ENCODE measurements around the gene HOXC4. TPM values are rescaled to one million over a fixed set of nuclear protein-coding genes. Genes with fewer than 3 reads are reported as not detected.
"Not testable (repeated sequence)": the region's sequence is repeated elsewhere in the genome, so short reads cannot be mapped to it uniquely, and the experiment has no call there.

Gene HOXC4
- total RNA-seq, 1 donor from 2014 or later, result 0.89 TPM

GRCh38 chr12:54089465-54089864 is 35.8 kb downstream of the HOXC4 start:
- not testable (repeated sequence) for DNase-seq (ENCODE audit: low spot score)

- DNase-seq (ENCODE audit: low spot score), result not testable (repeated sequence)
Measured at GRCh38 chr12:54090312-54090711, 36.7 kb downstream of the HOXC4 start.

- not testable (repeated sequence) for DNase-seq (ENCODE audit: low spot score)
Measured at GRCh38 chr12:54092943-54093342, 39.3 kb downstream of the HOXC4 start.

- DNase-seq (ENCODE audit: low spot score), result not testable (repeated sequence)
Measured at GRCh38 chr12:54095928-54096327, 42.3 kb downstream of the HOXC4 start.

- DNase-seq (ENCODE audit: low spot score), result not testable (repeated sequence)
Measured at GRCh38 chr12:54098644-54099043, 45.0 kb downstream of the HOXC4 start.

GRCh38 chr12:54100588-54100987 is 47.0 kb downstream of the HOXC4 start:
- not testable (repeated sequence) for DNase-seq (ENCODE audit: low spot score)

- DNase-seq (ENCODE audit: low spot score), result not testable (repeated sequence)
Measured at GRCh38 chr12:54102223-54102622, 48.6 kb downstream of the HOXC4 start.

- DNase-seq (ENCODE audit: low spot score), result not testable (repeated sequence)
Measured at GRCh38 chr12:54103827-54104226, 50.2 kb downstream of the HOXC4 start.

Other genes with a start within 250 kb of the HOXC4 start
- not detected for gene HOXC13, start 115.0 kb upstream of the HOXC4 start, total RNA-seq
- not detected for gene HOXC12, start 98.9 kb upstream of the HOXC4 start, total RNA-seq
- not detected for gene HOXC11, start 80.7 kb upstream of the HOXC4 start, total RNA-seq
- gene HOTAIR, start 78.9 kb upstream of the HOXC4 start, total RNA-seq, result not detected
- not detected for gene HOXC10, start 68.7 kb upstream of the HOXC4 start, total RNA-seq
- not detected for gene HOXC9, start 53.7 kb upstream of the HOXC4 start, total RNA-seq
- gene HOXC8, start 44.9 kb upstream of the HOXC4 start, total RNA-seq, result not detected
- gene HOXC6, start 25.4 kb upstream of the HOXC4 start, total RNA-seq, result 0.26 TPM
- not detected for gene HOXC5, start 20.8 kb upstream of the HOXC4 start, total RNA-seq
- 29.8 TPM for gene SMUG1, start 135.2 kb downstream of the HOXC4 start, total RNA-seq
- 62.0 TPM for gene CBX5, start 226.3 kb downstream of the HOXC4 start, total RNA-seq
- 686 TPM for gene HNRNPA1, start 226.9 kb downstream of the HOXC4 start, total RNA-seq
- gene NFE2, start 247.2 kb downstream of the HOXC4 start, total RNA-seq, result 0.58 TPM

Measured in mucosa of gallbladder (tissue), 1 donor.